Right lobe of liver (tissue), 4 donors: ENCODE data around the gene SHMT1.
"Not testable (repeated sequence)": the region's sequence is repeated elsewhere in the genome, so short reads cannot be mapped to it uniquely, and the experiment has no call there.

Experiments used
- POLR2A ChIP-seq: fragments of 450-650 bp; IDR thresholded peaks from one replicate; pipeline ENCODE4 v1.6.1; 2017; ENCODE audit warnings: antibody characterized with exemption, mild to moderate bottlenecking
- TF ChIP-seq, protein P1 (sequence below), 4 donors: fragments of 200-600 bp in 3 of 4; fragments of 450-650 bp in 1 of 4; IDR thresholded peaks; one replicate each; pipeline versions ENCODE4 v1.5.1 to v1.8.0; 2016 to 2022; ENCODE audit warnings: antibody characterized with exemption in 4 of 4, mild to moderate bottlenecking in 2 of 4
- donor health status: DM: no; HTN: no; CAD: no.
- donor health status: DM: no; HTN: no; CAD: no.
- donor health status: DM: no; HTN: yes; CAD: no.

DNA sequence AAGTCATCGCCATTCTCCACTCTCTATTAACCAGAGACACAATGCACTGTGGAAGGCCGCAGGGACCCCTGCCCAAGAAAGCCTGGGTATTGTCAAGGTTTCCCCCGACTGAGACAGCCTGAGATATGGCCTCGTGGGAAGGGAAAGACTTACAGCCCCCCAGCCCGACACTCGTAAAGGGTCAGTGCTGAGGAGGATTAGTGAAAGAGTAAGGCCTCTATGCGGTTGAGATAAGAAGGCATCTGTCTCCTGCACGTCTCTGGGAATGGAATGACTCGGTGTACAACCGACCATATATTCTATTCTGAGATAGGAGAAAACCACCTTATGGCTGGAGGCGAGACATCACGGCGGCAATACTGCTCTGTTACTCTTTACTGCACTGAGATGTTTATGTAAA, 60.1 kb downstream of the SHMT1 start:
- TF ChIP-seq, protein P1, sequence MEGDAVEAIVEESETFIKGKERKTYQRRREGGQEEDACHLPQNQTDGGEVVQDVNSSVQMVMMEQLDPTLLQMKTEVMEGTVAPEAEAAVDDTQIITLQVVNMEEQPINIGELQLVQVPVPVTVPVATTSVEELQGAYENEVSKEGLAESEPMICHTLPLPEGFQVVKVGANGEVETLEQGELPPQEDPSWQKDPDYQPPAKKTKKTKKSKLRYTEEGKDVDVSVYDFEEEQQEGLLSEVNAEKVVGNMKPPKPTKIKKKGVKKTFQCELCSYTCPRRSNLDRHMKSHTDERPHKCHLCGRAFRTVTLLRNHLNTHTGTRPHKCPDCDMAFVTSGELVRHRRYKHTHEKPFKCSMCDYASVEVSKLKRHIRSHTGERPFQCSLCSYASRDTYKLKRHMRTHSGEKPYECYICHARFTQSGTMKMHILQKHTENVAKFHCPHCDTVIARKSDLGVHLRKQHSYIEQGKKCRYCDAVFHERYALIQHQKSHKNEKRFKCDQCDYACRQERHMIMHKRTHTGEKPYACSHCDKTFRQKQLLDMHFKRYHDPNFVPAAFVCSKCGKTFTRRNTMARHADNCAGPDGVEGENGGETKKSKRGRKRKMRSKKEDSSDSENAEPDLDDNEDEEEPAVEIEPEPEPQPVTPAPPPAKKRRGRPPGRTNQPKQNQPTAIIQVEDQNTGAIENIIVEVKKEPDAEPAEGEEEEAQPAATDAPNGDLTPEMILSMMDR (IDR thresholded peaks at IDR 0.05), result not testable (repeated sequence)
- TF ChIP-seq POLR2A, result not testable (repeated sequence)
